GM12873 (cell line): ENCODE data around the gene TMPRSS12.

Experiments
- CTCF ChIP-seq: IDR thresholded peaks from 2 replicates; pipeline ENCODE4 v1.5.1; 2012; ENCODE audit warnings: low read depth, mild to moderate bottlenecking, moderate library complexity, low read length, control low read depth; ENCODE audit not compliant: insufficient read depth; ENCODE audit errors: missing control alignments

TMPRSS12 gene

GRCh38 chr12:50848963-50849362 lies 6.2 kb downstream of the TMPRSS12 start:
- no peak for TF ChIP-seq CTCF

- no peak for TF ChIP-seq CTCF
These were observed 17.0 kb downstream of the TMPRSS12 start for GRCh38 chr12:50859621-50860310.

GRCh38 chr12:50862316-50862715 lies 19.6 kb downstream of the TMPRSS12 start:
- no peak for TF ChIP-seq CTCF

- no peak for TF ChIP-seq CTCF
These were observed 22.5 kb downstream of the TMPRSS12 start for GRCh38 chr12:50865266-50865665.

- no peak for TF ChIP-seq CTCF
These were observed 39.8 kb downstream of the TMPRSS12 start for GRCh38 chr12:50882563-50882962.

GRCh38 chr12:50887191-50887590 lies 44.5 kb downstream of the TMPRSS12 start:
- TF ChIP-seq CTCF = no peak

- no peak for TF ChIP-seq CTCF
These were observed 45.9 kb downstream of the TMPRSS12 start for GRCh38 chr12:50888666-50889065.
